T follicular helper cell (primary cell): ENCODE data around the gene ZNF205.
"Not testable (repeated sequence)": the region's sequence is repeated elsewhere in the genome, so short reads cannot be mapped to it uniquely, and the experiment has no call there.

Source experiments
- DNase-seq: peaks from one replicate; pipeline ENCODE4 v3.0.0-alpha.2; 2020; ENCODE audit warnings: low read depth

Gene ZNF205

GRCh38 chr16:3148256-3149192 lies 36.1 kb downstream of the ZNF205 start:
- DNase-seq = no peak

DNA sequence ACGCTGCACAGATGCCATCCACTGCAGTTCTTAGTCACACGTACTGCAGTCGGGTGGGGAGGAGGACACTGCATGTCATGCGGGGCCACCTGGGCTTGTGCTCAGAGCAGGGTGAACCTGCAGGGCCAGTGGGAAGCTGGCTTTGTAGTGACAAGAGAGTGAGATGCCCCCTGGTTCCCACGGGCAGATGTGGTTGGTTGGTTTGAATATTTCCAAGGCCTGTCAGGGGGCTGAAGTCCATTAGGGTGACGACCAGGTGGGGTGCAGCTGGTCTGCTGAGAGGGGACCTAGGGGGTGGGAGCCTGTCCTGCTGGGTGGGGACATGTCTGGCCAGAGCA lies 36.8 kb downstream of the ZNF205 start:
- no peak for DNase-seq

DNA sequence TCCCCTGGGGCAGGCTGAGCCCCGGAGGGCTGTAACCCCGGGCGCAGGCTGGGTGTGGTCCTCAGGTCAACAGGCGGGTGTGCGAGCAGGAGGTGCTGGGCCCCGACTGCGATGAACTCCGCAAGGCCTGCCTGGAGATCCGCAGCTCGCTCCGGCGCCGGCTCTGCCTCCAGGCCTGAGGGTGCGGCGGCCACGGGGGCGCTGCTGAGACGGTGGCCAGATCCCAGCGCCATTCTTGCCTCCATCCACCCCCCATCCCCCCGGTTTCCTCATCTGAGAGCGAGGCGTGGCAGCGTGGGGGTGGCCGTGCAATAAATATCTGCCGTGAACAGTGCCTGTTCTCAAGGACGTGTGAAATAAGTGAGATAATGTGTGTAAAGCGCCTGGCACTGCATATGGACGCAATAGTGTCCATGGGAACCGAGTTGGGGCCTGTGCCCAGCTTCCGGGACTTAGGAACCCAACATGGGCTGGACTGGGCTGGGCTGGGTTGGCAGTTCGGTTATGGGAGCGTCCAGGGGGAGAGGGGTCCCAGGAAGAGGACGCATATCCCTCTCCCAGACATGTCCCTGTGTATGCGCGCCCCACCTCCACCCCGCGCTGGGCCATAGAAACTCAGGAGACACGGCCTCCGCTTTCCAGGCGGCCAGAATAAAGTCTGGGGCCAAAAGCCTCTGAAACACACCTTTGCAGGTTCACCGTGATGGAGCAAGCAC lies 37.4 kb downstream of the ZNF205 start:
- DNase-seq = no peak

- peak; percentile 95 for DNase-seq
Observed at GRCh38 chr16:3150346-3151218, 38.2 kb downstream of the ZNF205 start.

GRCh38 chr16:3152027-3152276 lies 39.6 kb downstream of the ZNF205 start:
- DNase-seq = no peak

- peak; percentile 54 for DNase-seq
Observed at GRCh38 chr16:3152277-3152990, 40.0 kb downstream of the ZNF205 start.

GRCh38 chr16:3152991-3153368 lies 40.6 kb downstream of the ZNF205 start:
- no peak for DNase-seq

DNA sequence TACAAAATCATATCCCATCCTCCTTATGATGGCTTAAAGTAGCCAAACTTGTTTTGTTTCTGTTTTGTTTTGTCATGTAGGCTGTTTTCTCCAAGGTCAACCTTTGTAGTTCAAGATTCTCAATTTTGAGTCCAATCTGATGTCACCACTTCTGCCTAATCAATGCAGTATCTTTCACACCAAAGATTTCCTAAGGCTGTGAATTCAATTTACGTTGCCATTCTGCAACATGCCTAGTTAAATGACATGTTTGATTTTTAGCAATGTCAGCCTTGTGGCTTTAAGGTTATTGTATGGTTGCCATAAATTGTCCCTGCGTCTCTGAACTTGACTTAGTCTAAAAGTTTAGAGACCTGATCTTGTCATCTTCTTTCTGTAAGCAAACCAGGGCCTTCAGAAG lies 42.8 kb downstream of the ZNF205 start:
- no peak for DNase-seq

- no peak for DNase-seq
Observed at GRCh38 chr16:3155972-3156371, 43.6 kb downstream of the ZNF205 start.

GRCh38 chr16:3157229-3158025 lies 45.0 kb downstream of the ZNF205 start:
- DNase-seq = no peak

- DNase-seq = no peak
Observed at GRCh38 chr16:3158026-3158509, 45.7 kb downstream of the ZNF205 start.

DNA sequence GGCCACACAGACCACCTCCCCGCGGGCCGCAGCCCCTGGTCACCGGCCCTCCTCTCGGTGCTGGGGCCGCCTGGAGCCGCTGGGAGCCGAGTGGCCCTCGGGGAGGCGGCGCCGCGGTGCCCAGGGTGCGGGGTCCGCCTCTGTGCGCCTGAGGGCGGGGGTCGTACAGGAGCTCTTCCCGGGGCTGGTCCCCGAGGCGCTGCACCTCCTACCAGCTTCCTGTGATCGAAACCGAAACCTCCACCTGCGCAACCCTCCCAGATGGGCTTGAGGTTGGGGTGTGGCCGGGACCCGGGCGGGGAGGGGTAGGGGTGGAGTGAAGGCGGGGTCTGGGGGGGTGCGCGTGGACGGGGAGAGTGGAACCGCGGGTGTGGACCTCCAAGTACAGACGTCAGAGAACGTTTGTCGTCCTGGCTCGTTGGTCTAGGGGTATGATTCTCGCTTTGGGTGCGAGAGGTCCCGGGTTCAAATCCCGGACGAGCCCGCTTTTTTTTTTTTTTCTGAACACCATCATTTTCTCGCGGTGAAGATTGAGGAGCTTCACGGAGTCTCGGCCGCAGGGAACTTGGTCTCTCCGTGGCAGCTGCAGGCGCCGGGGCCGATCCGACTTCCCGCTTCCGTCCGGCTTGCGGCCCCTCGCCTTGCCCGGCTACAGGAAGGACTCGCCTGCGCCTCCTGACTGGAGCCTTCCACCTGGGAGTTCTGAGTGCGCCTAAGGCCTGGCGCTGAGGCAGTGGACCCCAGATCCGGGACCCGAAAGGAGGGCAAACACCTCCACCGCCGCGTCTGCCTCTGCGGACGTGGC lies 46.3 kb downstream of the ZNF205 start:
- DNase-seq = peak; percentile 94

GRCh38 chr16:3161235-3162018 lies 49.0 kb downstream of the ZNF205 start:
- DNase-seq = no peak

DNA sequence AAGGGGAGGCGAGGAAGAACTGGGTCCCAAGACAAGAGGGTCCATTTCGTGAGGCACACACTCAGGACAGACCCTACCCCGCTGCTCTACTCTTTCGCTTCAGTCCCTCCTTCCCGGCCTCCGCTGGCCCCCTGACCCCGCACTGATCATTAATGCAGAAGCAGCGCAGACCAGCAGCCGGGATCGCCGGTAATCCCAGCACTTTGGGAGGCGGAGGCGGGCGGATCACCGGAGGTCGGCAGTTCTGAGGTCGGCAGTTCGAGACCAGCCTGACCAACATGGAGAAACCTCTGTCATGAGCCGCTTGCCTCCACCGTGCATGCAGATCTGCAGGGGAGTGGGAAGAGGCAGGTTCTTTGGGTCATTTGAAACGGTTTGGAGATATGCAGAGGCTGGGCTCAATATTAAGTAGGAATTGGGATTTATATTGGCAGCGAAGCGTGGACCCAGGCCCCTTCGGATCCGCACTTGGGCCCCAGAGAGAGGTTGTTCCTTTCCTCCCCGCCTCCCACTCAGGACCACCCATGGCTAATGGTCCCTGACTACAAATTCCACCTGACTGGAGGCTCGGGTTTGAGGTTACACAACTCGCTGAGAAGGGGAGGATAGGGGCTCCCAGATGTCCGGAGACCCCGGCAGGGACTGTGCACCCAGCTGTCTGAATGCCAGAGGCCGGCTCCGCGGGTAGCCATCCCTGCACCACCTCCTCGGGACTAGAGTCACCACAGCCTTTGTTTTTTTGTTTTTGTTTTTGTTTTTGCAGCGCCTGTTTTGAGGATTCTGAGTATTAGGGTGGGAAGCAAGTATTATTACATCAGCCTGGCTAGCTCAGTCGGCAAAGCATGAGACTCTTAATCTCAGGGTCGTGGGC lies 52.0 kb downstream of the ZNF205 start:
- no peak for DNase-seq

DNA sequence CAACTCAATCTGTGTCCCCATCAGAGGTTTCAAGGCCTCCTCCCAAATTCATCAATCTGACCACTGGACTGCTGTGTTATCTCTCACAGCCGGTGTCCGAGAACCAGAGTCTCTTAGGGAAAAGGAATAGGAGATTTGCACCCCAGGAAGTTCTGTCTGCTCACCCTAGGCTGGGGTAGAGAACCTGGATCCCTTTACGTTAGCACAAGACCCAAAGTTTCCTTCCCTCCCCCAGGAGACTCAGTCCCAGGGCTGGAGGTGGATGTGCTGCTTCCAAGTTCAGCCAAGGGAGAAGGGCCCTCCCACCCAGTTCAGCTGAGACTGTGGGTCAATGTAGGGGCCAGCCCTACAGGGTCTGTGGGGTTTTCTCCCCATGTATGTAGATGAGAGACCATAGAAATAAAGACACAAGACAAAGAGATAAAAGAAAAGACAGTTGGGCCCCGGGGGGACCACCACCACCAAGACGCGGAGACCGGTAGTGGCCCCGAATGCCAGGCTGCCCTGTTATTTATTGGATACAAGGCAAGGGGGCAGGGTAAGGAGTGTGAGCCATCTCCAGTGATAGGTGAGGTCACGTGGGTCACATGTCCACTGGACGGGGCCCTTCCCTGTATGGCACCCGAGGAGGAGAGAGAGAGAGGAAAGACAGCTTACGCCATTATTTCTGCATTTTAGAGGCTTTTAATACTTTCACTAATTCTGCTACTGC lies 52.9 kb downstream of the ZNF205 start:
- no peak for DNase-seq

GRCh38 chr16:3166505-3166886 lies 54.1 kb downstream of the ZNF205 start:
- DNase-seq = no peak

DNA sequence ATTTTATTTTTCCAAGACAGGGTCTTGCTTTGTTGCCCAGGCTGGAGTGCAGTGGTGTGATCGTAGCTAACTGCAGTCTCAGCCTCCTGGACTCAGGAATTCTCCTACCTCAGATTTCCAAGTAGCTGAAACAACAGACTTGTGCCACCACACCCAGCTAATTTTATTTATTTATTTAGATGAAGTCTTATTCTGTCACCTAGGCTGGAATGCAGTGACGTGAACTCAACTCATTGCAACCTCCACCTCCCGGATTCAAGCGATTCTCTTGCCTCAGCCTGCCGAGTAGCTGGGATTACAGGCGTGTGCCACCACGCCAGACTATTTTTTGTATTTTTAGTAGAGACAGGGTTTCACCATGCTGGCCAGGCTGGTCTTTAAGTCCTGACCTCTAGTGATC lies 56.3 kb downstream of the ZNF205 start:
- not testable (repeated sequence) for DNase-seq
